Activated CD4-positive, alpha-beta T cell treated with anti-CD3 and anti-CD28 coated beads, Interleukin-2, amount 50 U/mL, for 24 hours (primary cell): Measurements from ENCODE around the gene CPNE4.
"Not testable (repeated sequence)": the region's sequence is repeated elsewhere in the genome, so short reads cannot be mapped to it uniquely, and the experiment has no call there.

ENCODE experiments used
- DNase-seq, 2 donors: peaks; one replicate each; pipeline ENCODE4 v3.0.0-alpha.2; 2020; ENCODE audit warnings: low read depth in 1 of 2, low spot score in 1 of 2

Gene CPNE4

DNA sequence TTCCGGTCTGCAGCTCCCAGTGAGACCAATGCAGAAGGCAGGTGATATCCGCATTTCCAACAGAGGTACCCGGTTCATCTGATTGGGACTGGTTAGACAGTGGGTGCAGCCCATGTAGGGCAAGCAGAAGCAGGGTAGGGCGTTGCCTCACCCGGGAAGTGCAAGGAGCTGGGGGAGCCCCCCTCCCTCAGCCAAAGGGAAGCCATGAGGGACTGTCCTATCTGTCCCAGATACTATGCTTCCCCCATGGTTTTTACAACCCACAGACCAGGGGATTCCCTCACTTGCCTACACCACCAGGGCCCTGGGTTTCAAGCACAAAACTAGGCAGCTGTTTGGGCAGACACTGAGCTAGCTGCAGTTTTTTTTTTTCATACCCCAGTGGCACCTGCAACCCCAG lies 71.8 kb downstream of the CPNE4 start:
- no peak for DNase-seq

DNA sequence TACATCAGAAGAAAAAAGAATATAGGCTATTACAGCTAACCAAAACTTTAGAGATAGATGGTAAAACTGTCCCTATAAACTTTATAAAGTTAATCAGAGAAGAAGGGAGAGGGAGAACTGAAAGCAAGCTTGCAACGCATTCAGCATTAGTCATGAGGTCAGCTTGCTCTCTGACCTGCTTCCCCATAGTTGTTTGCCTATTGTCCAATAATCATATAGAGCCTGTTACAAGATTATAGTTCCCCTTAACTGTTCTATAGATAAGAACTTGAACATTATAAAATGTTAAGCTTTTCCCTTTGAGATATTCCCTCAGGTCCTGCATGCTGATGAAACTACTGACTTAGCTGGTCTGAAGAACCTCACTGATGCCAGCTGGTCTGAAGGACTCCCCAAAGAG lies 74.5 kb downstream of the CPNE4 start:
- DNase-seq = no peak

DNA sequence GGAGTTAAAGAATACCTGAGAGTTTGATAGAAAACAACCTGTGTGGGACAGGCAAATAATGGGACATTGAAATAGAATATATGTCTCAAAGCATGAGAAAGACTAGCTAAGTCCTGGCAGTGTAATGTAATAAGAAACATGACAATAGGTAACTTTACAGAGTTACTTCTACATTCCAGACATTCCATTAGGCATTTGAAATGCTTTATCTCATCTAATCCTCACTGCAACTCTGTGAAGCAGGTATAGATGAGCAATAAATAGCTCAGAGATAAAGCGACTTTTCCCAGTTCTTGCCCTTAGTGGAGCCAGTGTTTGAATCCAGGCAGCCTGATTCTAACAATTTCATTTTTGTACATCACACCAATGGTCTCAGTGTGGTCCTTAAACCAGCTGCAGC lies 76.8 kb downstream of the CPNE4 start:
- no peak for DNase-seq

DNA sequence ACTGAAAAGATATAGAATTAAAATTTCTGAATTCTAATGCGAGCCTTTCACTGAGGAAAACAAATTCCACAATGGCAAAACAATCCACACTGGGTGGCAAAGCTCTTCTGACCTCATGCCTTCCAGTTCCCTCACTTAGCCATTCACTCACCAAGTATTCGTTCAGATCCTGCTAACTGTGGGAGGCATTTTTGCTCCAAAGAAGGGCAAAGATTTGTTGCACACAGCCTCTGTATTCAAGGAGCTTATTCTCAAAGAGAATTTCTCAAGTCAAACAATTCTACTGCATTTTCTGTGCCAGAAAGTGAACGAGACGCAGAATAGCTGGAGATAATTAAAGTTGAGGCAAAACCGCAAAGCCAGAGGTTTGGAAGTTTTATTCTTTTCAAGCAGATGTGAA lies 77.3 kb downstream of the CPNE4 start:
- no peak for DNase-seq

DNA sequence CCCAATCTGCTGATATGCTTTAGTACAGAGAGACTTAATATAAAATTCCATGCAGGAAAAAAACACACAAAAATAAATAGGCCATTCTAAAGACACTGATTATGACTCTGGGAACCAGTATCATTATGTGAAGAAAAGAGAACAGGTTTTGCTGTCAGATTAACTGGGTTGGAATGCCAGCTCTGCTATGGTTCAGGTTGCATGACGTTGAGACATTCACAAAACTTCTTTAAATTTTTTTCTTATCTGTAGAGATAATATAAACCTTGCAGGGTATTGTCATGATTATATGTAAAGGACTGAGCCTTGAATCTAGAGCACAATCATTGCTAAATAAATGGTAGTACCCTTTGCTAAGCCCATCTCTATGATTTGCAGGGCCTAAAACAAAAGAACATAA lies 86.0 kb downstream of the CPNE4 start:
- no peak for DNase-seq

DNA sequence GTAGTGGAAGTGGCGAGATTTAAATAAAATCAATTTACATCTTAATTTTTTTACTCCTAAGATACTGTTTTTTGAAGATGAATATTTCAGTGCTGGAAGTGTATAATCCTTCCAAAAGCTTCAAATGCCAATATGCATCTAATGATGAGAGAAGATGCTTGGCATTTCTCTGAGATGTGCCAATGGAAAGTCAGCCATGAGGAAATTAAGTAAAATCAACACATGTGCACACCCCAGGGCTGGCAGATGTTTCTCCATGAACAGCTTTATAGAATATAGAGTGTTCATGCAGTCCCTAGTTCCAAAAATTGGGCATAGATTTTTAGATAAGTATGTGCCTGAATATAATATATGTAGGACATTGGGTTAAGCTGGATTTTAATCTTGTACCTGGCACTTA lies 90.1 kb downstream of the CPNE4 start:
- no peak for DNase-seq

GRCh38 chr3:131933665-131934064 lies 101.1 kb downstream of the CPNE4 start:
- no peak for DNase-seq

DNA sequence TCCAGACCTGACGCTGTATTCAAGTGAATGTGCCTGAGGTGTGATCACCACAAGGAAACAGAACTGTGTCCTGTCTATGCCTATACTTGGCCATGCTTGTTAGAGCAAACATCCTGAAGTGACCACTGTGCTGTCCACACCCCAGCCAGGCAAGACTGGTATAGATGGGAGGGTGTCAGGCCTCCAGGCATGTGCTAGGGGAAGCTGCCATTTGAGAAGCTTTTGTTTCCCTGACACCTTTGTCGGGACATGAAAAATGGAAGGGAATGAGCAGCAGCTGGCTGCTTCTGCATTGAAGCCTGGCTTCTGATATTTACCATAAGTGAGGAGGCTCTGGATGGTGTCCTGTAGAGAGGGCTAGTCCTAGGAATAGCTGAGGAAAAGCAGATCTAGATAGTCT lies 106.2 kb downstream of the CPNE4 start:
- no peak for DNase-seq

DNA sequence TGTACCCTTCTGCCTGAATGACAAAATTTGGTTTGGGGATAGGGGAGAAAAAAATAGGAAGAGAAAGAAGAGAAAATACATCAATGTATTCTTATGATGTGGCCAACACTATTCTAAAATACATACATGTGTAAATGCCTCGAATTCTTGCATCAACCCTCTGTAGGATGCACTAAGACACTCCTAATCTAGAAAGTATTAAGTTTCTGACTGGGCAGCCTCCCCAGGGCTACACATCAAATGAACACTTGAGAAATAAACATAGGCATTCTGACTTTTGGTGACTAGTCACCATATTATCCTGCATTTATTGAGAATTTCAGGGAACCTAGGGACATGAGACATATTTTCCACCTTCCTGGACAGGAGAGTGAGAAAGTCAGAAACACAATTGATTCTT lies 109.2 kb downstream of the CPNE4 start:
- DNase-seq = no peak

DNA sequence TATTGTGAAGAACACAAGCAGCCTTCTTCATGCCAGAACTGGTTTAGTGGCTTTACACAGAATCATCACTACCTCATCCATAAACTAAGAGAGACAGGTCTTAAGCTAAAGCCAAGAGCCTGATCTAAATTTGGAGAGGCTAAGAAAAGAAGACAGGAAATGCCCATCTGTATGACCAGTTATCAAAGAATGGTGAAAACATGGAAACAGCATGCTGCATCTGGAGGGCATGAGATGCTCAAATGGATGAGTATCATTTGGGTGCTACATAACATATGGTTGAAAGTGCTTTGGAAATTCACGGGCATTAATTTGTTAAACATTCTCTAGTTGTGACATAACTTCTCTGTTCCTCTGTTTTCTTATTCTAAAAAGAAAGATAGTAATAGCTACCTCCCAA lies 112.5 kb downstream of the CPNE4 start:
- DNase-seq = no peak

DNA sequence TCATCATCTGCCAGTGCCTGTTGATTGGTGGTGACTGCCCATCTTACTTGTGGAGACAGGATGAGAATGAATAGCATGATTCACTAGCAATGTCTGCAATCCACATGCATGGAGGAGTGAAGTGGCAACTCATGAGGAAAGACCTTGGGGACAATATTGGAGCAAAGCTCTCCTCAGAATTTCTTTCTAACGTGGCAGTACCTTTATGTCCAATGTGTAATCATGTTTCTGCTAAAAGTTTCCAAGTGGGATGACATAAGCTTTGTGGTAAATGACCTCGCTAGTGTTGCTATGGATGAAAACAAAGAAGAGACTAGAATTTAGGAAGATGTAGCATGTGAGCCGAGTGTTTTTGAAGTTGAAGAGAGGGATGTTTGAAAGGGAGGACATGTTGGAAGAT lies 117.8 kb downstream of the CPNE4 start:
- DNase-seq = no peak

DNA sequence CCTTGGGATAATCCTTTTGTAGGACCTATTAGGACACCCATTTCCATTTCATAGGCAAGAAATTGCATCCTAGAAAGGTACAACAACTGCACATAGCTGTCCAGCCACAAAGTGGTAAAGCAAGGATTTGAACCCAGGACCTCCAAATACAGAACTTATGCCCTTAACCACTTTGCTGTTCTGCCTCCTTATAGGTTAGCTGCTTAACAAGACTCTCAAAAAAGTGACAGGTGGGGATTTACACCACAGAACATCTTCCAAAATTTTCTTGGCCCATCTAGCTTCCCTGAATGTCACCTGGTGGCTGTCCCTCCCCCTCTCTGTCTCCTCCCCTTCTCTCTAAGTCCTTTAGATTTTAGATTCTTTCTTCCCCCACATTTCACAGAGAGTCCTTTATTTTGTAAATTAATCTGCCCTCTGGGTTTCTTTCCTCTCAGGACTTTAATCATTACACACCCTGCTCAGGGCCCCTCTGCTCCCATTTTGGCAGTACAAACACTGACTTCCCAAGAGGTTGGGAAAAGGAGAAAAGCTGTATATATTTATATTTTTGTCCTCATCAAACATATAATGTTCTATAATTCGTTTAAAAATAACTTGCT lies 120.6 kb downstream of the CPNE4 start:
- no peak for DNase-seq

DNA sequence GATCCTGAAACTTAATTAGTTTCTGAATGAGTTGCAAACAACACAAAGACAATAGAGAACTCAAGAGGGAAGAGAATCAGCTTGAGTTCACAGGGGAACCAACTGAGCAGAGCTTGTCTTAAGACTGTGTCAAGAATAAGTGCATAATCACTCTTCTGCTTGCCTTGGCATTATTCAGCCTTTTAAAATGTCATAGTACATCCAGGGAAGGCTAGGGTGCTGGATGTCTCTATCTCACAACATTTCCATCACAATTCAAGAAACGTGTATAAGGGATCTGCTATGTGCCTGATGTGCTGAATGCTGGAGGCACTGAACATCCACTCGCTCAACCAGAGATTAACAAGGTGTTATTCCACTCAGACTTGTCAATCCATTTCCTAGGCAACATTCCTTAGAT lies 122.6 kb downstream of the CPNE4 start:
- no peak for DNase-seq

- DNase-seq = no peak
Measured at GRCh38 chr3:131907796-131908195, 127.0 kb downstream of the CPNE4 start.

- DNase-seq = no peak
Measured at GRCh38 chr3:131903988-131904415, 130.8 kb downstream of the CPNE4 start.

DNA sequence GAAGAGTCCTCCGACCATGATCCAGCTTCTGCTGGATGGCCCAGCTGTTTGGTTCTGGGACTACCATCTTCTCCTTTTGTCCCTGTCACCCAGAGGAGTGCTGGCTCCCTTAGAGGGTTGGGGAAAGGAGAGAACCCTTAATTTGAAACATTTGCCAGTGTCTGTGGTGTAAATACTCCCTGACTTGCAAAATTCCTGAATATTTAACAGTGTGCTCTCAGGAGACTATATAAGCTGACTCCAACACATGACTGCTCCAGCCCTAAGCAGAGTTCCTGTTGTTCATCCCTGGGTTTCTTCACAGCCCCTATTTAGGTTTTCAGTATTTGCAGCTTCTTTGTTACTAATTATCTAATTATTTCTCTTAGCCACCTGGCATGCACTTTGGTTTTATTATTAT lies 133.1 kb downstream of the CPNE4 start:
- no peak for DNase-seq

GRCh38 chr3:131900891-131901290 lies 133.9 kb downstream of the CPNE4 start:
- no peak for DNase-seq

DNA sequence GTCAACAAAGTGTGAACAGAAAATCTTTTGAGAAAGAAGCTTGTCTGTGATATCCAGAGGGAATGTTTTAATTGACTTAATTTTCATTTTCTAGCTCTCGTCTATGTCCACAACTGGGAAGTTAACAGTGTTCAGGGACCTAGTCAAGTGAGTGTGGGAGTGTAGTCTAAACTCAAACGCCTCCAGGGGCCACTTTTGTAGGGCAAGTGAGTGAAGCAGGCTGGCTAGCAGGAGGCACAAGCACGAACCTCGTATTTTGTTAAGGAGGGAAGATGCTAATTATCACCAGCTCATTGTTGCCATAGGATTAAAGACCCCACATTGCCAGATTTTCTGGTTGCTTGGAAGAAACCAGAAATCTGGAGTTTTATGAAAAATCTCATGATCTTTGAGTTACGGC lies 135.8 kb downstream of the CPNE4 start:
- no peak for DNase-seq

DNA sequence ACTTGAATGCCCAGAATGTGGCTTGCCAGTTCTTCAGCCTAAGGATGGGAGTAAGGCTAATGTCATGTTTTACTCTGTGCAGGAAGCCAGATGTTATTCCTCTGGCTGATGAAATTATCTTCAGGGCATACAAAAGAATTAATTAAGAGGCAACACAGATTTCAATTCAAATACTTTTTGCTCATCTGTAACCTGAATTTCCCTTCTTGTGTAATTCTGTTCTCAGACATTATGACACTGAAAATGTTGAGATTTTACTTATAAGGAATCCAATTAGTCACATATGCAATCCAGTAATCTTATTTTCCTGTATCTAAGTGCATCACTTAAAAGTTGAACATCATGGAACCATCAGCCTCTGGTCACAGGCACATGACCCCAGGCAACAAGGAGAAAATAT lies 136.5 kb downstream of the CPNE4 start:
- DNase-seq = no peak

- no peak for DNase-seq
Measured at GRCh38 chr3:131896285-131896684, 138.5 kb downstream of the CPNE4 start.

DNA sequence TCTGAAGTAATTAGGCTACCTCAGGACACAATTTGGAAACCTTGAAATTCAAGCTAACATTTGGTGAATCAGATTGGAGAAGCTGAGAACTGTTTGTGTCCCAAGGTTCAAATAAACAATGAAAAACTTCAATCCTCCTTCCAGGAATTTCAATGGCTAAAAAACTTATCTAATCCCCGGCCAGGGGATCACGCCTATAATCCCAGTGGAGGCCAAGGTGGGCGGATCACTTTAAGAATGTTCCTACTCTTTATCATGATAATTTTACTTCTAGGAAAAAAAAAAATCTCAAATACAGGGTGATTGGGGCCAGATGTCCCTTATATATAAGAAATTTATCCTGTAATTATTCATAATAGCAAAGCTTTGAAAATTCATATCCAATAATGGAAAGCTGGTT lies 139.0 kb downstream of the CPNE4 start:
- DNase-seq = no peak

DNA sequence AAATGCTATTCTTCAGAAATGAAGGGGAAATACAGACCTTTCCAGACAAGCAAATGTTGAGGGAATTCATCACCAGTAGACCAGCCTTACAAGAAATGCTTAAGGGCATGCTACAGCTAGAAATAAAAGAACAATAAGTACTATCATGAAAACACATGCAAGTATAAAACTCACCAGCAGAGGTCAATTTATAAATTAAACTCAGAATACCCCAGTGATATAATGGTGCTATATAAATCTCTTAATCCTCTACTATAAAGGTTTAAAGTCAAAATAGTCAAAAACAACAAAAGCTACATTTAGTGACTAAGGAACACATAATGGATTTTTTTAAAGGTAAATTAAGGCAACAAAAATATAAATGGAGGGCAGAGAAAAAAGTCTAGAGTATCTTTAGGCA lies 142.5 kb downstream of the CPNE4 start:
- no peak for DNase-seq

GRCh38 chr3:131885871-131886270 lies 148.9 kb downstream of the CPNE4 start:
- not testable (repeated sequence) for DNase-seq
